HG03575 (cell line): ENCODE data around the gene ORAI1.
"Not testable (repeated sequence)": the region's sequence is repeated elsewhere in the genome, so short reads cannot be mapped to it uniquely, and the experiment has no call there.

Experiments
- ATAC-seq: cut with Tn5 transposase; IDR thresholded peaks from one replicate; pipeline ENCODE4 v1.9.1; 2021; ENCODE audit not compliant: unreplicated experiment, insufficient number of reproducible peaks, low FRiP score; ENCODE audit errors: extremely low read depth

The ORAI1 gene

DNA sequence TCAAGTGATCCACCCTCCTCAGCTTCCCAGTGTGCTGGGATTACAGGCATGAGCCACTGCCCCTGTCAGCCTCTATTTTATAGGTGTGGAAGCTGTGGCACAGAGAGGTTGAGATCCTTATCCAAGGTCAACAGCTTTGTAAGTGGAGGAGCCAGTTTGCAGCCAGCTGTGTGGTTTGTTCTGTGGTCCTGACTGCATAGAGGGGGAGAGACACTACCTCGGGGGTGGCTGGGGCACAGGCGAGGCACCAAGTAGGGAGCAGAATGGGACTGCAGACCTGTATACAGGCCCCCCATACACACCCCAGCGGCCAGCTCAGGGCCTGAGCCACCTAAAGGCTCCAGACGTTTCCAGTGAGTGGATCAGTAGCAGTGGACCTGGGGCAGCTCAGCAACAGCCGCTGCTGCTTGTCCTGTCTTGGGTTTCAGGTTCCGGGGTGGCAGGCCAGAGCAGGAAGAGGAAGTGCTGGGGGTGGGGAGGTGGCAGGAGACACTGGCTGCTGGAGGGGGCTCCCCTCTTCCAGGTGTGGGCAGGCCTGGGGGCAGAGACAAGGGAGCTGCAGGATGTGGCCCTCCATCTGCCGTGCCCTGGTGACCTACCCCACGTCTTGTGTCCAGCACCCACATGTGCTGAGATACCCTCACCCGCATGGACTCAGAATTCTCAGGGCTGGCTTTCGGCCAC, 11.0 kb downstream of the ORAI1 start:
- ATAC-seq = no peak

DNA sequence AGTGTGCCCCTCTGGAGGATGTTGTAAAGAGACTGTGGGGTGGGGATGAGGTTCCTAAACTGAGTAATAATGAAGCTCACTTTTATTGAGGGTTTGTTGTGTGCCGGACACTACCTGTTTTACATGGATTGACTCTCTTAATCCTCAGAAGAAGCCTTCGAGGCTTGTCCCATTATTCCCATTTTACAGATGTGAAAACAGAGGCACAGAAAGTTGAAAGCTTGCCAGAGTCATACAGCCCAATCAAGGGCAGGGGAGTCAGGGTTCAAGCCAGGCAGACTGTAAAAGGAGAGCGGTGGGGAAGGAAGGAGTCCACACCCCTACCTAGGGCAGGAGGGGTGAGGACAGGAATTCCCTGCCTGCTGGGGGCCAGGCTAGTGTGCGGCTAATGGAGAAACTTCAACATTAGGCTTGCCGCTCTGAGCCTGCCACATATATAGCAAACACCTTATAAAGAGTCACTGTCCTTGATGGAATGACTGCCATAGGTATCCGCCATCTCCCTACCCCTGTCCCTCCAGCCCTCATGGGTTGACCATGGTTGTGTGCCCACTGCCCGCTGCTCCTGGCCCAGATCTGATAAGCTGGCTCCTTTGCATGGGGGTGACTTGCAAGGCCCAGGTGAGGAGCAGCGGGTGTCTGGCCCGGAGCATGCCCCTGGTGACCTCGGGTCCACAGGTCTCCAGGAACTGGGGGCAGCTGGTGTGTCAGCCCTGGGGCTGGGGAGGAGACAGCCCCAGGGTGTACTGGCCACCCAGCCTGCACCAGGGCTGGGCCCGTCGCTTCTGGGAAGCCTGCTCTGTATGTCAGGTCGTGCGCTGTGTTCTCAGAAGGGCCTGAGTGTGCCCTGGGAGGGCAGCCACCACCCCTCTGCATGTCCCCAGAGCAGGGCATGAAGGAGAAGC, 12.2 kb downstream of the ORAI1 start:
- no peak for ATAC-seq

DNA sequence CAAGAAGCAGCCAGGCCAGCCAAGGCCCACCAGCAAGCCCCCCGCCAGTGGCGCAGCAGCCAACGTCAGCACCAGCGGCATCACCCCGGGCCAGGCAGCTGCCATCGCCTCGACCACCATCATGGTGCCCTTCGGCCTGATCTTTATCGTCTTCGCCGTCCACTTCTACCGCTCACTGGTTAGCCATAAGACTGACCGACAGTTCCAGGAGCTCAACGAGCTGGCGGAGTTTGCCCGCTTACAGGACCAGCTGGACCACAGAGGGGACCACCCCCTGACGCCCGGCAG, 15.0 kb downstream of the ORAI1 start:
- ATAC-seq = no peak

- ATAC-seq = no peak
These were observed 22.2 kb downstream of the ORAI1 start for GRCh38 chr12:121648458-121649028.

GRCh38 chr12:121649322-121649721, 23.0 kb downstream of the ORAI1 start:
- ATAC-seq = no peak

- ATAC-seq = no peak
These were observed 23.6 kb downstream of the ORAI1 start for GRCh38 chr12:121649819-121650353.

DNA sequence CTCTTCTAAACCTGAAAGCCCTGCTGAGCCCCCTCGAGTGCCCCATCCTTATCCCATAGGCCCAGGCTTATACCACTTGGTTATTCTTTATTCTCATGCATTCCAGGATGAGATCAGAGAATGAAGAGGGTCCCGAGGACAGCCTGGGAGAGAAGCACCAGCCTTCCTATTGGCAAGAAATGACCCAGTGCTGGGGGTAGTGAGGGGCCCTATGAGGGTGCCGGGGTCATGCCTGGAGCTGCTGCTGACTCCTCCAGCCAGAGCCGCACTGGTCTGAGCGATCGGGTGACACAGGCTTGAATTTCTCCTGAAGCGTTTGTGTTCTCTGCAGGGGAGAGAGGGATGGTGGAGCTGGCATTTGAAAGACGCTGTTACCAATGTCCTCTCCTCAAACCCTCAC, 25.0 kb downstream of the ORAI1 start:
- no peak for ATAC-seq

- no peak for ATAC-seq
These were observed 26.6 kb downstream of the ORAI1 start for GRCh38 chr12:121652767-121653497.

GRCh38 chr12:121653999-121654398, 27.7 kb downstream of the ORAI1 start:
- no peak for ATAC-seq

DNA sequence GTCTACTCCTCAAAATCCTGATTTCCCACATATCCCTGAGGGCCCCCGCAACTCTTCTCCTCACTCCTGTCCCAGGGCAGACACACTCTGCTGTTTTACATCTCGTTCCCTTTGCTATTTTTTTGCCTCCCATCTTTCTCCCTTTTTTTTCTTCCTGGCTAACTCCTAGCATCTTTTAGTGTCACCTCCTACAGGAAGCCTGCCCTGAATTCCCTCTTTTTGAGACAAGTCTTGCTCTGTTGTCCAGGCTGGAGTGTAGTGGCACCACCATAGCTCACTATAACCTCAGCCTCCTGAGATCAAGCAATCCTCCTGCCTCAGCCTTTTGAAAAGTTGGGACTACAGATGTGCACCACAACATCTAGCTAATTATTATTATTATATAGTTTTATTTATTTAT, 29.8 kb downstream of the ORAI1 start:
- ATAC-seq = no peak

DNA sequence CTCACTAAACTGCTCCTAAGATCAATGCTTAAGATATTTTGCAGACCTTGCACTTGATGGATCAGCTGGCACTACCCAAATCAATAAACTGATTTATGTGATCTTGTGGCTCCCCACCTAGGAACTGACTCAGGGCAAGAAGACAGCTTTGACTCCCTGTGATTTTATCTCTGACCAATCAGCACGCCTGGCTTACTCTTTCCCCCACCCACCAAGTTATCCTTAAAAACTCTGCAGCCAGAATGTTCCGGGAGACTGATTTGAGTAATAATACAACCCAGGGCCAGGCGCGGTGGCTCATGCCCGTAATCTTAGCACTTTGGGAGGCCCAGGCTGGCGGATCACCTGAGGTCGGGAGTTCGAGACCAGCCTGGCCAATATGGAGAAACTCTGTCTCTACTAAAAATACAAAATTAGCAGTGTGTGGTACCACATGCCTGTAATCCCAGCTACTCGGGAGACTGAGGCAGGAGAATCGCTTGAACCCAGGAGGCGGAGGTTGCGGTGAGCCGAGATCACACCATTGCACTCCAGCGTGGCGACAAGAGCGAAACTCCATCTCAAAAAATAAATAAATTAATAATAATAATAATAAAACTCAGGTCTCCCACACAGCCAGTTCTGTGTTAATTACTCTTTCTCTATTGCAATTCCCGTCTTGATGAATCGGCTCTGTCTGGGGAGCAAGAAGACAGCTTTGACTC, 31.1 kb downstream of the ORAI1 start:
- no peak for ATAC-seq

GRCh38 chr12:121661353-121662105, 35.2 kb downstream of the ORAI1 start:
- ATAC-seq = not testable (repeated sequence)

- no peak for ATAC-seq
These were observed 37.2 kb downstream of the ORAI1 start for GRCh38 chr12:121663610-121663929.

DNA sequence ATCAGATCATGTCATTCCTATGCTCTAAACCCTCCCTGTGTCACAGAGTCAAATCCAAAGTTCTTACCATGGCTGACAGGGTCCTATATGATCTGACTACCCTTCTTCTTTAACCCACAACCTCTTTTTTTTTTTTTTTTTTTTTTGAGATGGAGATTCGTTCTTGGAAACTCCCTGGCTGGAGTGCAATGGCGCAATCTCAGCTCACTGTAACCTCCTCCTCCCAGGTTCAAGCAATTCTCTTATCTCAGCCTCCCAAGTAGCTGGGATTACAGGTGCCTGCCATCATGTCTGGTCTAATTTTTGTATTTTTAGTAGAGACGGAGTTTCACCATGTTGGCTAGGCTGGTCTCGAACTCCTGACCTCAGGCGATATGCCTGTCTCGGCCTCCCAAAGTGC, 40.5 kb downstream of the ORAI1 start:
- ATAC-seq = not testable (repeated sequence)

- no peak for ATAC-seq
These were observed 42.6 kb downstream of the ORAI1 start for GRCh38 chr12:121668750-121669520.

DNA sequence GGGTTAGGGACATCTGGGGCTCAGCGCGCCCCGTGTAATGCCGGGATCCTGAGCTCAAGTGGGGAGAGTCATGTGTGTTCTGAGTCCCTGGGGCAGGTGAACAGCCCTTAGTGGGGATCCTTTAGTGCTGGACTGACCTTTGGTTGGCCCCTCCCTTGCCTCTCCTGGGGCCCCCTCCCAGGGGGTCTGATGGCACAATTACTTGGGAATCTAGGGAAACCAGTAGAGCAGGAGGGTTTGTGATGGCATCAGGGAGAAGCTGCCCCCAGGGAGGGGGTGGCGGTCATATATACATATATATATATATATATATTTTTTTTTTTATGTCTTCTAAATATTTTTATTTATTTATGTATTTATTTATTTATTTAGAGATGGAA, 43.2 kb downstream of the ORAI1 start, which contains the start of gene MORN3:
MORN3 (minus strand) TSS at position 134 of the 380 bp plus-strand sequence. CDS start 171 bp downstream, outside the sequence.
- no peak for ATAC-seq

GRCh38 chr12:121673013-121673511, 46.7 kb downstream of the ORAI1 start:
- no peak for ATAC-seq
